ENCODE measurements around the gene CREM.

Gene CREM

GRCh38 chr10:35103882-35104281, 22.8 kb upstream of the CREM start:
- H3K27me3 ChIP-seq (ENCODE audit: control insufficient read depth, insufficient read depth, low read length), result no peaks in the 10 kb centered on the region
- H3K9ac ChIP-seq (ENCODE audit: low read depth, low read length), result no peak overlapping the region
- H3K4me1 ChIP-seq (ENCODE audit: control insufficient read depth, insufficient read depth, low read length), result no peaks in the 10 kb centered on the region

GRCh38 chr10:35112571-35112970, 14.1 kb upstream of the CREM start:
- Histone ChIP-seq H3K9ac (ENCODE audit: low read depth, low read length) (no peak overlapping the region), H3K27me3 (ENCODE audit: control insufficient read depth, insufficient read depth, low read length) (no peaks in the 10 kb centered on the region), H3K4me1 (ENCODE audit: control insufficient read depth, insufficient read depth, low read length) (no peaks in the 10 kb centered on the region), H3K4me3 (ENCODE audit: low read depth, low read length) (no peak overlapping the region), H3K36me3 (ENCODE audit: control insufficient read depth, insufficient read depth, low read length) (no peaks in the 10 kb centered on the region), H3K9me3 (ENCODE audit: control insufficient read depth, insufficient read depth, low read length) (no peaks in the 10 kb centered on the region)

More at GRCh38 chr10:35103882-35104281, 22.8 kb upstream of the CREM start:
- Histone ChIP-seq H3K9me3 (ENCODE audit: control insufficient read depth, insufficient read depth, low read length) (no peaks in the 10 kb centered on the region), H3K36me3 (ENCODE audit: control insufficient read depth, insufficient read depth, low read length) (no peaks in the 10 kb centered on the region), H3K4me3 (ENCODE audit: low read depth, low read length) (no peak overlapping the region)

- Histone ChIP-seq H3K4me3 (ENCODE audit: low read depth, low read length) (no peak overlapping the region), H3K9ac (ENCODE audit: low read depth, low read length) (no peak overlapping the region), H3K4me1 (ENCODE audit: control insufficient read depth, insufficient read depth, low read length) (no peaks in the 10 kb centered on the region), H3K27me3 (ENCODE audit: control insufficient read depth, insufficient read depth, low read length) (no peaks in the 10 kb centered on the region), H3K36me3 (ENCODE audit: control insufficient read depth, insufficient read depth, low read length) (no peaks in the 10 kb centered on the region), H3K9me3 (ENCODE audit: control insufficient read depth, insufficient read depth, low read length) (no peaks in the 10 kb centered on the region)
Measured at GRCh38 chr10:35119378-35119777, 7.3 kb upstream of the CREM start.

GRCh38 chr10:35124540-35124939, 2.1 kb upstream of the CREM start:
- Histone ChIP-seq H3K27me3 (ENCODE audit: control insufficient read depth, insufficient read depth, low read length) (no peaks in the 10 kb centered on the region), H3K9ac (ENCODE audit: low read depth, low read length) (no peak overlapping the region), H3K9me3 (ENCODE audit: control insufficient read depth, insufficient read depth, low read length) (no peaks in the 10 kb centered on the region), H3K36me3 (ENCODE audit: control insufficient read depth, insufficient read depth, low read length) (no peaks in the 10 kb centered on the region), H3K4me3 (ENCODE audit: low read depth, low read length) (no peak overlapping the region), H3K4me1 (ENCODE audit: control insufficient read depth, insufficient read depth, low read length) (peaks cover 3% of the 10 kb centered on the region)

GRCh38 chr10:35126062-35126529, 550 bp upstream of the CREM start:
- no peaks in the 10 kb centered on the region for H3K9me3 ChIP-seq (ENCODE audit: control insufficient read depth, insufficient read depth, low read length)
- H3K4me1 ChIP-seq (ENCODE audit: control insufficient read depth, insufficient read depth, low read length), result peaks cover 5% of the 10 kb centered on the region
- peak overlapping the region; percentile 76 for H3K4me3 ChIP-seq (ENCODE audit: low read depth, low read length)
- no peaks in the 10 kb centered on the region for H3K36me3 ChIP-seq (ENCODE audit: control insufficient read depth, insufficient read depth, low read length)
- peak overlapping the region; percentile 28 for H3K9ac ChIP-seq (ENCODE audit: low read depth, low read length)
- H3K27me3 ChIP-seq (ENCODE audit: control insufficient read depth, insufficient read depth, low read length), result no peaks in the 10 kb centered on the region

GRCh38 chr10:35127289-35127891, 744 bp downstream of the CREM start:
- peaks cover 5% of the 10 kb centered on the region for H3K4me1 ChIP-seq (ENCODE audit: control insufficient read depth, insufficient read depth, low read length)
- peak overlapping the region; percentile 97 for H3K9ac ChIP-seq (ENCODE audit: low read depth, low read length)
- no peaks in the 10 kb centered on the region for H3K9me3 ChIP-seq (ENCODE audit: control insufficient read depth, insufficient read depth, low read length)
- H3K4me3 ChIP-seq (ENCODE audit: low read depth, low read length), result peak overlapping the region; percentile 88
- no peaks in the 10 kb centered on the region for H3K36me3 ChIP-seq (ENCODE audit: control insufficient read depth, insufficient read depth, low read length)
- H3K27me3 ChIP-seq (ENCODE audit: control insufficient read depth, insufficient read depth, low read length), result no peaks in the 10 kb centered on the region

GRCh38 chr10:35129185-35129674, 2.6 kb downstream of the CREM start:
- no peak overlapping the region for H3K9ac ChIP-seq (ENCODE audit: low read depth, low read length)
- H3K4me3 ChIP-seq (ENCODE audit: low read depth, low read length), result no peak overlapping the region
- H3K9me3 ChIP-seq (ENCODE audit: control insufficient read depth, insufficient read depth, low read length), result no peaks in the 10 kb centered on the region
- no peaks in the 10 kb centered on the region for H3K36me3 ChIP-seq (ENCODE audit: control insufficient read depth, insufficient read depth, low read length)
- no peaks in the 10 kb centered on the region for H3K27me3 ChIP-seq (ENCODE audit: control insufficient read depth, insufficient read depth, low read length)
- H3K4me1 ChIP-seq (ENCODE audit: control insufficient read depth, insufficient read depth, low read length), result peaks cover 5% of the 10 kb centered on the region

GRCh38 chr10:35130663-35131062, 4.0 kb downstream of the CREM start:
- H3K9ac ChIP-seq (ENCODE audit: low read depth, low read length), result no peak overlapping the region
- no peak overlapping the region for H3K4me3 ChIP-seq (ENCODE audit: low read depth, low read length)

GRCh38 chr10:35132727-35133126, 6.1 kb downstream of the CREM start:
- H3K27me3 ChIP-seq (ENCODE audit: control insufficient read depth, insufficient read depth, low read length), result no peaks in the 10 kb centered on the region
- no peak overlapping the region for H3K4me3 ChIP-seq (ENCODE audit: low read depth, low read length)
- peaks cover 5% of the 10 kb centered on the region for H3K4me1 ChIP-seq (ENCODE audit: control insufficient read depth, insufficient read depth, low read length)
- H3K9ac ChIP-seq (ENCODE audit: low read depth, low read length), result no peak overlapping the region
- H3K36me3 ChIP-seq (ENCODE audit: control insufficient read depth, insufficient read depth, low read length), result no peaks in the 10 kb centered on the region
- no peaks in the 10 kb centered on the region for H3K9me3 ChIP-seq (ENCODE audit: control insufficient read depth, insufficient read depth, low read length)

More at GRCh38 chr10:35130663-35131062, 4.0 kb downstream of the CREM start:
- H3K4me1 ChIP-seq (ENCODE audit: control insufficient read depth, insufficient read depth, low read length), result peaks cover 5% of the 10 kb centered on the region
- no peaks in the 10 kb centered on the region for H3K9me3 ChIP-seq (ENCODE audit: control insufficient read depth, insufficient read depth, low read length)
- no peaks in the 10 kb centered on the region for H3K36me3 ChIP-seq (ENCODE audit: control insufficient read depth, insufficient read depth, low read length)
- H3K27me3 ChIP-seq (ENCODE audit: control insufficient read depth, insufficient read depth, low read length), result no peaks in the 10 kb centered on the region

GRCh38 chr10:35133586-35133985, 6.9 kb downstream of the CREM start:
- Histone ChIP-seq H3K9ac (ENCODE audit: low read depth, low read length) (no peak overlapping the region), H3K36me3 (ENCODE audit: control insufficient read depth, insufficient read depth, low read length) (no peaks in the 10 kb centered on the region), H3K4me3 (ENCODE audit: low read depth, low read length) (no peak overlapping the region), H3K4me1 (ENCODE audit: control insufficient read depth, insufficient read depth, low read length) (peaks cover 2% of the 10 kb centered on the region), H3K9me3 (ENCODE audit: control insufficient read depth, insufficient read depth, low read length) (no peaks in the 10 kb centered on the region), H3K27me3 (ENCODE audit: control insufficient read depth, insufficient read depth, low read length) (no peaks in the 10 kb centered on the region)

GRCh38 chr10:35135861-35136260, 9.2 kb downstream of the CREM start:
- no peaks in the 10 kb centered on the region for H3K9me3 ChIP-seq (ENCODE audit: control insufficient read depth, insufficient read depth, low read length)
- H3K9ac ChIP-seq (ENCODE audit: low read depth, low read length), result no peak overlapping the region
- H3K36me3 ChIP-seq (ENCODE audit: control insufficient read depth, insufficient read depth, low read length), result no peaks in the 10 kb centered on the region
- H3K4me3 ChIP-seq (ENCODE audit: low read depth, low read length), result no peak overlapping the region
- no peaks in the 10 kb centered on the region for H3K27me3 ChIP-seq (ENCODE audit: control insufficient read depth, insufficient read depth, low read length)
- no peaks in the 10 kb centered on the region for H3K4me1 ChIP-seq (ENCODE audit: control insufficient read depth, insufficient read depth, low read length)

GRCh38 chr10:35136263-35136815, 9.7 kb downstream of the CREM start:
- H3K27me3 ChIP-seq (ENCODE audit: control insufficient read depth, insufficient read depth, low read length), result no peaks in the 10 kb centered on the region
- no peaks in the 10 kb centered on the region for H3K36me3 ChIP-seq (ENCODE audit: control insufficient read depth, insufficient read depth, low read length)
- H3K9ac ChIP-seq (ENCODE audit: low read depth, low read length), result no peak overlapping the region
- no peaks in the 10 kb centered on the region for H3K4me1 ChIP-seq (ENCODE audit: control insufficient read depth, insufficient read depth, low read length)
- no peaks in the 10 kb centered on the region for H3K9me3 ChIP-seq (ENCODE audit: control insufficient read depth, insufficient read depth, low read length)
- H3K4me3 ChIP-seq (ENCODE audit: low read depth, low read length), result no peak overlapping the region
